Tibial nerve (tissue), 4 donors: ENCODE results near the gene SLC36A2. TPM values are rescaled to one million over a fixed set of nuclear protein-coding genes. Genes with fewer than 3 reads are reported as not detected.
"Not testable (repeated sequence)": the region's sequence is repeated elsewhere in the genome, so short reads cannot be mapped to it uniquely, and the experiment has no call there.

Source experiments
- DNase-seq, 2 donors: peaks; one replicate each; pipeline ENCODE4 v3.0.0-alpha.2; 2019; ENCODE audit warnings: low spot score in 2 of 2
- H3K27ac ChIP-seq, 4 donors: fragments of 200-600 bp; sonication (generic) in 3 of 4; one replicate each; pipeline ENCODE4 v1.5.1; 2017 to 2019; ENCODE audit warnings: mild to moderate bottlenecking in 1 of 4
- H3K27me3 ChIP-seq, 2 donors: fragments of 200-600 bp; sonication (generic) in 1 of 2; one replicate each; pipeline versions ENCODE4 v1.5.1 to v1.6.0; 2017 to 2019
- H3K36me3 ChIP-seq, 3 donors: fragments of 200-600 bp; sonication (generic); one replicate each; pipeline ENCODE4 v1.5.1; 2018 to 2019
- H3K4me1 ChIP-seq, 4 donors: fragments of 200-600 bp; sonication (generic) in 3 of 4; one replicate each; pipeline ENCODE4 v1.5.1; 2017 to 2019
- H3K4me3 ChIP-seq, 4 donors: fragments of 200-600 bp; sonication (generic) in 3 of 4; one replicate each; pipeline ENCODE4 v1.5.1; 2017 to 2019; ENCODE audit warnings: mild to moderate bottlenecking in 1 of 4, moderate library complexity in 1 of 4
- H3K9me3 ChIP-seq, 4 donors: fragments of 200-600 bp; sonication (generic) in 3 of 4; one replicate each; pipeline ENCODE4 v1.5.1; 2017 to 2019
- EP300 ChIP-seq, 2 donors: sonication (generic); formaldehyde crosslinking; IDR thresholded peaks; one replicate each; pipeline ENCODE4 v1.6.1; 2017; ENCODE audit warnings: antibody characterized with exemption in 2 of 2, mild to moderate bottlenecking in 1 of 2
- POLR2A ChIP-seq, 2 donors: fragments of 450-650 bp; IDR thresholded peaks; one replicate each; pipeline ENCODE4 v1.6.1; 2017; ENCODE audit warnings: antibody characterized with exemption in 2 of 2, mild to moderate bottlenecking in 2 of 2, moderate library complexity in 2 of 2
- WGBS, 2 donors: methylation state at CpG; one replicate each; pipeline ENCODE4 v1.1.5; 2018; 5-methylcytosine and 5-hydroxymethylcytosine counted together
- total RNA-seq, 4 donors: library from RNA; depleted of rRNA; stranded (reverse); fragments of >200 nt; gene quantifications; one replicate each; pipeline ENCODE4 v1.1.0, GENCODE V29; 2016
- TF ChIP-seq, protein P1 (sequence below), 5 experiments: fragments of 200-600 bp in 3 of 5; fragments of 450-650 bp in 2 of 5; sonication (generic) in 3 of 5; IDR thresholded peaks; one replicate each; pipeline ENCODE4 v1.5.1; 2016 to 2019; ENCODE audit warnings: antibody characterized with exemption in 5 of 5, mild to moderate bottlenecking in 3 of 5, moderate library complexity in 2 of 5

SLC36A2 gene
- total RNA-seq, 4 donors from 2014 or later = 7.5 to 22.9 (median 10.6) TPM

DNA sequence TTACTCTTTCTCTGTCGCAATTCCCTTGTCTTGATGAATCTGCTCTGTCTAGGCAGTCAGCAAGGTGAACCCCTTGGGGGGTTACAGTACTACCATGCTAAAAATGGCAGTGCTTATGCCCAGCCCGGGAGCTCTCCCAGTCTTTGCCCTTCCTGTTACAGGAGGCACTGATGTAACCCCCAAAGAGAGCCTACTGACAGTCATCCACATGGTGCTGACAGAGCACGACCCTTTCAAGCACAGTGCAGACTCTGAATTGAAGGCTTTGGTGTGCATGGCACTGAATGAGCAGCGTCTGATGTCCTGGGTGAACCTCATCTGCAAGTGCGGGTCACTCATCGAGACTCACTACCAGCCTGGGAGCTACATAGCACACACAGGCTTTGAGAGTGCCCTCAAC is 34.5 kb upstream of the SLC36A2 start:
- no peak overlapping the region for H3K27ac ChIP-seq
- H3K36me3 ChIP-seq = no peaks in the 10 kb centered on the region
- no peak overlapping the region for H3K4me3 ChIP-seq
- no peak for DNase-seq
- TF ChIP-seq, protein P1, sequence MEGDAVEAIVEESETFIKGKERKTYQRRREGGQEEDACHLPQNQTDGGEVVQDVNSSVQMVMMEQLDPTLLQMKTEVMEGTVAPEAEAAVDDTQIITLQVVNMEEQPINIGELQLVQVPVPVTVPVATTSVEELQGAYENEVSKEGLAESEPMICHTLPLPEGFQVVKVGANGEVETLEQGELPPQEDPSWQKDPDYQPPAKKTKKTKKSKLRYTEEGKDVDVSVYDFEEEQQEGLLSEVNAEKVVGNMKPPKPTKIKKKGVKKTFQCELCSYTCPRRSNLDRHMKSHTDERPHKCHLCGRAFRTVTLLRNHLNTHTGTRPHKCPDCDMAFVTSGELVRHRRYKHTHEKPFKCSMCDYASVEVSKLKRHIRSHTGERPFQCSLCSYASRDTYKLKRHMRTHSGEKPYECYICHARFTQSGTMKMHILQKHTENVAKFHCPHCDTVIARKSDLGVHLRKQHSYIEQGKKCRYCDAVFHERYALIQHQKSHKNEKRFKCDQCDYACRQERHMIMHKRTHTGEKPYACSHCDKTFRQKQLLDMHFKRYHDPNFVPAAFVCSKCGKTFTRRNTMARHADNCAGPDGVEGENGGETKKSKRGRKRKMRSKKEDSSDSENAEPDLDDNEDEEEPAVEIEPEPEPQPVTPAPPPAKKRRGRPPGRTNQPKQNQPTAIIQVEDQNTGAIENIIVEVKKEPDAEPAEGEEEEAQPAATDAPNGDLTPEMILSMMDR (IDR thresholded peaks at IDR 0.05) = no peak
- no peak for TF ChIP-seq POLR2A (IDR thresholded peaks at IDR 0.05)
- no peak for TF ChIP-seq EP300 (IDR thresholded peaks at IDR 0.05)
- no peaks in the 10 kb centered on the region for H3K9me3 ChIP-seq
- H3K4me1 ChIP-seq = no peaks in the 10 kb centered on the region
- H3K27me3 ChIP-seq = no peaks in the 10 kb centered on the region
- WGBS, 2 donors = 74 to 90% methylated on average over 6 of the region's 6 CpGs

DNA sequence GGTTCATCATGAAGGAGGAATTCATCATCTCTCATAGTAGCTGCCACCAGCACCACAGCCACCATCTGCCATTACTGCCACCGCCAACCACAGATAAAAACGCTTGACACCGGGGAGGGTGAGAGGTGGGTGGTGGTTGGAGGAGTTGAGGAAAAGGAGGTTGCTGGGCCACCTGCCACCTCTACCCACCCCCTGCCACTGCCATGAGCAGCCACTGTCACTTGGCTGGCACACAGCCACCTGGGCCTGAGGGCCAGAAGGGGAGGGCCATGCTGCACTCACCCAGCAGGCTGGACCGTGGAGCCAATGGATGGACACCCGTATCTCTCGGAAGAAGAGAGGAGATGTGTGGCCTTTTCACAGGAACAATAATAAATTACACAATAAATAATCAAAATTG is 31.3 kb upstream of the SLC36A2 start:
- no peak for TF ChIP-seq EP300 (IDR thresholded peaks at IDR 0.05)
- TF ChIP-seq, protein P1 (IDR thresholded peaks at IDR 0.05) = no peak
- TF ChIP-seq POLR2A (IDR thresholded peaks at IDR 0.05) = no peak
- 87 to 93% methylated on average over 6 of the region's 6 CpGs for WGBS, 2 donors

DNA sequence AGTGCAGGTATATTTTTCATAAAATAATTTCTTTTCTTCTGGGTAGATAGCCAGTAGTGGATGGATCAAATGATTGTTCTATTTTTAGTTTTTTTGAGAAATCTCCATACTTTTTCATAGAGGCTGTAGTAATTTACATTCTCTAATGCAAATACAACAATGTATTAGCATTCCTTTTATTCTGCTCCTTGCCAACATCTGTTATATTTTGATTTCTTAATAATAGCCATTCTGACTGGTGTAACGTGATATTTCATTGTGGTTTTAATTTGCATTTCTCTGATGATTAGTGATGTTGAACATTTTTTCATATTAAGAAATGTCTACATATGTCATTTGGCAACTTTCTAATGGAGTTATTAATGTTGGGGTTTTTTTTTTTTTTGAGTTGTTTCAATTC is 27.2 kb upstream of the SLC36A2 start:
- TF ChIP-seq, protein P1 (IDR thresholded peaks at IDR 0.05) = no peak
- TF ChIP-seq POLR2A (IDR thresholded peaks at IDR 0.05) = no peak
- TF ChIP-seq EP300 (IDR thresholded peaks at IDR 0.05) = no peak
- H3K4me3 ChIP-seq = no peak overlapping the region
- no peaks in the 10 kb centered on the region for H3K27me3 ChIP-seq
- 28 to 65% methylated on average over 1 of the region's 1 CpG for WGBS, 2 donors
- no peaks in the 10 kb centered on the region for H3K36me3 ChIP-seq
- no peak for DNase-seq
- H3K9me3 ChIP-seq = peaks cover 0 to 5% (median 0%) of the 10 kb centered on the region in 4 donors
- no peak overlapping the region for H3K27ac ChIP-seq
- no peaks in the 10 kb centered on the region for H3K4me1 ChIP-seq

More for the DNA sequence above, 31.3 kb upstream of the SLC36A2 start:
- no peaks in the 10 kb centered on the region for H3K4me1 ChIP-seq
- DNase-seq = no peak
- H3K27me3 ChIP-seq = no peaks in the 10 kb centered on the region
- H3K4me3 ChIP-seq = no peak overlapping the region
- peaks cover 0 to 5% (median 0%) of the 10 kb centered on the region in 4 donors for H3K9me3 ChIP-seq
- H3K36me3 ChIP-seq = no peaks in the 10 kb centered on the region
- no peak overlapping the region for H3K27ac ChIP-seq

DNA sequence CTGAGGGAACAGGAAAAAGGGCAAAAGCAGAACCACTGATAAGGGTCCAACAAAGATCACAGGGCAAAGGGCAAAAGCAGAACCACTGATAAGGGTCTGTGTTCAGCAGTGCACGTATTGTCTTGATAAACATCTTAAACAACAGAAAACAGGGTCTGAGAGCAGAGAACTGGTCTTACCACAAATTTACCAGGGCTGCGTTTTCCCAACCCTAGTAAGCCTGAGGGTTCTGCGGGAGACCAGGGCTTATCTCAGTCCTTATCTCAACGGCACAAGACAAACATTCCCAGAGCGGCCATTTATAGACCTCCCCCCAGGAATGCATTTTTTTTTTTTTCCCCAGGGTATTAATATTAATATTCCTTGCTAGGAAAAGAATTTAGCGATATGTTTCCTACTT is 19.7 kb upstream of the SLC36A2 start:
- H3K4me3 ChIP-seq, H3K27me3 ChIP-seq, H3K36me3 ChIP-seq, H3K27ac ChIP-seq, DNase-seq, H3K4me1 ChIP-seq: not testable (repeated sequence)
- 85 to 87% methylated on average over 6 of the region's 6 CpGs for WGBS, 2 donors
- peaks cover 0 to 39% (median 5%) of the 10 kb centered on the region in 4 donors for H3K9me3 ChIP-seq

DNA sequence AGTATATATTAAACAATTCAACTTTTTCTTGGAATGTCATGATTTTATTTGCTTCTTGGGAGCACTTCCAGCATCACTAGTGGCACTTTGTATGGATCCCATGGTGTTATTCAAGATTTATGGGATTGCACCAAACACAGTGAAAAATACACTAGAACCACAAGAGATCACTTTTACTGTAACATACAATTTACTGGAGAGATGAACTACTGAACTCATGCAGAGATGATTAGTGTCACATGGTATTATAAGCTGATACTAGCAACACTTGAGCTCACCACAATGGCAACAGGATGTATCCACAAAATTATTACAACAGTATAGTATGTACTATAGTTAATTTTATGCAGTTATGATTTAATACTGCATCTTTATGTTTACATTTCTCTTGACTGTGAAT is 16.3 kb upstream of the SLC36A2 start:
- no peaks in the 10 kb centered on the region for H3K36me3 ChIP-seq
- H3K27ac ChIP-seq = no peak overlapping the region
- peaks cover 0 to 51% (median 5%) of the 10 kb centered on the region in 4 donors for H3K9me3 ChIP-seq
- no peaks in the 10 kb centered on the region for H3K4me1 ChIP-seq
- no peak overlapping the region for H3K4me3 ChIP-seq
- no peak for DNase-seq
- TF ChIP-seq POLR2A (IDR thresholded peaks at IDR 0.05) = no peak
- TF ChIP-seq EP300 (IDR thresholded peaks at IDR 0.05) = no peak
- TF ChIP-seq, protein P1 (IDR thresholded peaks at IDR 0.05) = no peak
- no peaks in the 10 kb centered on the region for H3K27me3 ChIP-seq

DNA sequence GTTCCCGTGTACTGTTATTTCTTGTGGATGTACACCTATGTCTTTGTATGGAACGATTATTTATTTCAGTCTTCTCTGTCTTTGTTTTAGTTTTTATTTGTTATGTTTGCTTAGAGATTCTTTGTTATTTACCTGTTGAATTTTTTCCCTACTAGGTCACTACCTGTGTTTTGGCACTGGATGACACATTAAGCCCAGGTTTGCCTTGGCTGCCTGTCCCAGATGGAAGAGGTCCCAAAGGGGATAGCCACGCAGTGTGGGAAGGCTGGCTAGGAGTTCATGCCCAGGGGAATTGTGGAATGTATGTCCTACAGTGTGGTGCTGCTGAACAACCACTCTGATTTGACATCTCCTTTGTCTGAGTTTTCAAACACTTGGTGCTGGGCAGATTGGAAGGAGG is 15.6 kb upstream of the SLC36A2 start:
- no peak overlapping the region for H3K4me3 ChIP-seq
- 75 to 83% methylated on average over 3 of the region's 3 CpGs for WGBS, 2 donors
- DNase-seq = no peak
- no peak for TF ChIP-seq POLR2A (IDR thresholded peaks at IDR 0.05)
- TF ChIP-seq, protein P1 (IDR thresholded peaks at IDR 0.05) = no peak
- no peak for TF ChIP-seq EP300 (IDR thresholded peaks at IDR 0.05)
- no peaks in the 10 kb centered on the region for H3K36me3 ChIP-seq
- H3K27ac ChIP-seq = no peak overlapping the region
- no peaks in the 10 kb centered on the region for H3K27me3 ChIP-seq
- H3K4me1 ChIP-seq = no peaks in the 10 kb centered on the region
- peaks cover 0 to 48% (median 5%) of the 10 kb centered on the region in 4 donors for H3K9me3 ChIP-seq
